Measurements from ENCODE around the gene IFI6.

- no peak for TF ChIP-seq POLR2AphosphoS5 (IDR thresholded peaks at IDR 0.05)
- TF ChIP-seq CTCF (IDR thresholded peaks at IDR 0.05): no peak
- TF ChIP-seq POLR2A (IDR thresholded peaks at IDR 0.05): no peak
These were observed 17.6 kb upstream of the IFI6 start for GRCh38 chr1:27689423-27690173.
